ENCODE data around the gene GALNT15.

The GALNT15 gene

GRCh38 chr3:16187213-16187790 is 12.8 kb downstream of the GALNT15 start:
- DNase-seq (ENCODE audit: low read depth): no peak

GRCh38 chr3:16188071-16188470 is 13.6 kb downstream of the GALNT15 start:
- DNase-seq (ENCODE audit: low read depth): no peak

DNA sequence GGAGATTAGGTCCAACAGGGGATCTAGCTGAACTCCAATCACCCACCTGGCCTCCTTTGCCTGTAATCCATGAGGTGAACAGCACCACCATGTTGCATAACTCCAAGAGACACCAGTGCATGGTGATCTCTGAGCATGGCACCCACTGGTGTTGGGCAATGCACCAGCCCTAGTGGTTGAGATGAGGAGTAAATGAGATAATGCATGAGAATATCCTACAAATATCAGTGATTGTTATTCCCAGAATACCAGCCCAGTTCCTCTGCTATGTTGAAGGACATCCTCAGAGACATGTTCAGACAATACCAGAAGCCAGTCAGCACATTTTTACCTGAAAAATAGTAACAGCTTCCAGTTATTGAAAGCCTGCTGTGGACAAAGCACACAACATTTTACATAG is 14.7 kb downstream of the GALNT15 start:
- DNase-seq (ENCODE audit: low read depth): no peak

DNA sequence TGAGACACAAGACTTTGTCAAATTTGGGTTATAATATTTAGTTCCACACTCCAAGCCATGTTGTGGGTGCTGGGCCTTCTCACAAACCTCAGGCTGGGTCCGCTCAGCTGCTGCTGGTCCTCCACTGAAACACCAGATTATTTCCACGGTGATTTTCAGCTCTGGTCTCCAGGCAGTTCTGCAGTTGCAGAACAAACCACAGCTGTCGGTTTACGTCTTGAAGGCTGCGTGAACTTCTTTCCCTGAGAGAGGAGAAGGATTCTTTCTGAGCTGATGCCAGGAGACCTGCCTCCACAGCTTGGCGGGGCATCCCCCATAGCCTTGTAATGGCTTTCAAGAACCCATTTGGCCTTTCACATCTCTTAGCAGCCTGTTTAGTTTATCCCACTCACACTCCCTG is 16.2 kb downstream of the GALNT15 start:
- no peak for DNase-seq (ENCODE audit: low read depth)

GRCh38 chr3:16191591-16191990 is 17.1 kb downstream of the GALNT15 start:
- no peak for DNase-seq (ENCODE audit: low read depth)

GRCh38 chr3:16192176-16192811 is 17.8 kb downstream of the GALNT15 start:
- DNase-seq (ENCODE audit: low read depth): no peak

DNA sequence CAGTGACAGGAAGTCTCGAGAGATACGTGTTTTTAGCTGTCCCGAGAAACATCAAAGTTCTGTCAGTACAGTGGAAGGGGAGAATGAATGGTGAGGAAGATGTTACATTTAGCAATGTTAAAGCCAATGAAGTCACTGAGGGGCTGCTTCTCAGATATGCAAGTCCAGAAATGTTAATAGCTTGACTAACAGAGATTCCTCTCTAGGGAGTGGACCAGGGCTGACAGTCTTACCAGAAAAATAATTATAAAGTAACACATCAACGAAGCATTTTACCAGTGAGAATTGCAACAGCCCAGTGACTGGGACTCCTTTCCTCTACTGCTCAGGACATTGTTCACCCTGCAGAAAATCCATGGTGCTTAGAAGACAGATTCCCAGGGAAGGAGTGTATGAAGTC is 23.9 kb downstream of the GALNT15 start:
- DNase-seq (ENCODE audit: low read depth): no peak

- DNase-seq (ENCODE audit: low read depth): no peak
Observed at GRCh38 chr3:16199769-16200168, 25.3 kb downstream of the GALNT15 start.

DNA sequence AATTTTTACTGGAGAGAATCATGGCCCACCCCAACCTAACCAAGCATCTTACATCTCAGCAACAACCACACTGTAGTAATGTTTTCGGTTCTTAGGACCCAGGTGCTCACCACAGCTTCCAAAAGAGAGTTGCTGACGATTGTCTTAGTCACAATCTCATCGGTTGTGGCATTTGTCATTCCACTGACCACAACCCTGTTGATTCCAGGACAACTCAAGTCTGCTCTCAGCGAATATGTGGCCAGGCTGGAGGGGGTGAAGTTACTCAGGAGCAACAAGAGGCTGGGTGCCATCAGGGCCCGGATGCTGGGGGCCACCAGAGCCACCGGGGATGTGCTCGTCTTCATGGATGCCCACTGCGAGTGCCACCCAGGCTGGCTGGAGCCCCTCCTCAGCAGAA is 25.9 kb downstream of the GALNT15 start:
- peak; percentile 23 for DNase-seq (ENCODE audit: low read depth)

DNA sequence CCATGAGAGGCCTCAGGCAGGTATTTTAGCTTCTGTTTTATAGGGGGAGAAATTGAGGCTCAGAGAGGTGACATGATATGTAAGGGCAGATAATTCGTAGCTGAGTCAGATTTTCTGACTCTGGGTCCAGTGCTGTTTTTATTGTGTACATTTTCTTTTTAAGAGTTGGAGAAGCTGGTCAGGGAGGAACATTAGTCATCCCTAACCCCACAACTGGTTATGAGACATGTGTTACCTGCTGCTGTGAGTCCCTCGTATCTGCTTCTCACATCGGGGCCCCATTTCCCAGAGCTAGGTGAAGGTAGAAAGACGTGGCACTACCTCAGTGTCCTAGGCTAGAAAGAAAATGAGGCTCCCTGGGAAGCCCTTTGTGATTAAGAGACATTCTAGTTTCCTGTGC is 28.6 kb downstream of the GALNT15 start:
- DNase-seq (ENCODE audit: low read depth): no peak

DNA sequence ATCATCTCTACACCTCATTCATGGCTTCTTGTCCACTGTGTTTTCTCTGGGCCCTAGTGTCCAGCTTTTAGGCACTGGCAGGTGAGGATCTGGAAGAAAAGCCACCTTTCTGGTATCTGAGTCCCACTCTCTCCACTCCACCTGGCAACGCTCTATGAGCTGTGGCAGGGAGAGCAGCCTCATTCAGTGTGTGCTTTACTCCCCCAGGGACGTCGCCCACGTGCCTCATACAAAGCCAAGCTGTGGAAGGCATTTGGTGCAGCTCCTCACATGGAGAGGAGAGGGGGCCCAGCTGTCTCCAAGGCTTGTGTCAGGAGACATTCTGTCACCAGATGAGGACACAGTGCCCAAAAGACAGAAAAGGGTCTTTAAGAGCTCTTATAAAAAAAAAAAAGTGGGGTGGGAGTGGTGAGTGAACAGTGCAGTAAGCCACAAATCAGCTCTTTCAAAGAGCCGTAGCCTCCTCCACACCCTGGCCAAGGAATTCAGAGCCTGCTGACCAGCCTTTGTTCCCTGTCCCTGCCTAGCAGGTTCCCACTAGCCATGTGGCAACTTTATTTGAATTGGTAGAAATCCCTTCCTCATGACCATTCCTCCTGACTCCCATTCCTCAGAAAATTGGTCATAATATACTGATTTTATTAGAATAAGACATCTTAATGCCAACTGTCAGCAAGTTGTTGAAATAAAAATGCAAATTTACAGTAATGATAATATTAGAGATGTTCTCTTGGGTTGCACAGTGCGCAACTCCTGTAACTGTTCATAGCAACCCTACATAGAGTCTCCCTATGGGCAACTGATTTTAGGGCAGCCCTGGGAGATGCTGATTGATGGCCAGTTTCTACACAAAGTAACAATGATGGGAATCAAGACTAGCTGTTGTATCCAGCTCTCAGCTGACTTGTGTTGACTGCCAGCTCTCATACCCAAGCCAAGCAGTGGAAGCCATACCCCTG is 29.5 kb downstream of the GALNT15 start:
- DNase-seq (ENCODE audit: low read depth): no peak

GRCh38 chr3:16204751-16205150 is 30.3 kb downstream of the GALNT15 start:
- no peak for DNase-seq (ENCODE audit: low read depth)

DNA sequence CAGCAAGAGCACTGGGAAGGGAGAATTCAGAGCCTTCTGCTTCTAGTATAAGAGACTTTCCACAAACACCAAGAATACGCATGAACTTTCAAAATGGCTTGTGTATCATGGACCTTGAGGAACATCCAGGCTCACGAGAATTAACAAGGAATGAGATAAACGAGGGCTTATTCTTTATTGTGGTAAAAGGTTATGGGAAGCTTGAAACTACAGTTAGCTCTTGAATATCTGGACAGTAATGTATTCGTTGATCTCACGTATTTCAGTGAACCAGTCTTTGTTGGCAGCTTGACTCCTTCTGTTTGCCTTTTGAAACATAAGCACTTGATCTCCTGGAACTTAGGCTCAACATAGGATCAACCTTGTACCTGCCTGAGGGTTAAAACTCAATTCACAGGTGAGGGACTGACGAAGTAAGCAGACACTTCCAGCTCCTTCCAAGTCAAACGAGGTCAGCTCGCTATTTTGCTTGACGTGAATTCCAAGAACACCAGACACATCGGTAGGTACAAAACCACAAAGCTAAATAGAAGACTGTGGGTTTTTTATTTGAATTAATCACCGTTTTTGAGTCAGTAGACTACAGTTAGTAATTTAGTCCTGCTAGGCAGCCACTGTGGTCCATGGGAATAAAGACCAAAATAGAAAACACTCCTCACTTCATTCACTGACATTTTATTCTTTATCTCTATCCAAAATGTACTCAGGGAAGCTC is 30.8 kb downstream of the GALNT15 start:
- DNase-seq (ENCODE audit: low read depth): no peak

DNA sequence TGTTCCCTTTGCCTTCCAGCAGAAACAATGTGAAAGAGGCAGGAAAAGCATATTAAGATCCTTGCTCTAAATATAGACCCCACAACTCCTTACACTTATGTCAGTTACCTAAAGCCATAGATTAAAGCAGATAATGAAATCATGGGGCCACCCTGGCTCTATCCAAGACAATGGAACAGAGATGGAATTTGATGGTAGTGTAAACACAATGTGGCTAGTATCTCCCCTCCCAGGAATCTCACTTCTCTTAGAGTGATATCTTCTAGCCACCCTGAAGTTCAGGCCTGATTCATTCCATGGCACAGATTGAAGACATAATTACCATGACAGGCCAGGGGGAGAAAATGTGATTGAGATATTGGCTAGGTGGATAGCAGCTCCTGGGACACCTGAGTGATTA is 32.6 kb downstream of the GALNT15 start:
- DNase-seq (ENCODE audit: low read depth): no peak

DNA sequence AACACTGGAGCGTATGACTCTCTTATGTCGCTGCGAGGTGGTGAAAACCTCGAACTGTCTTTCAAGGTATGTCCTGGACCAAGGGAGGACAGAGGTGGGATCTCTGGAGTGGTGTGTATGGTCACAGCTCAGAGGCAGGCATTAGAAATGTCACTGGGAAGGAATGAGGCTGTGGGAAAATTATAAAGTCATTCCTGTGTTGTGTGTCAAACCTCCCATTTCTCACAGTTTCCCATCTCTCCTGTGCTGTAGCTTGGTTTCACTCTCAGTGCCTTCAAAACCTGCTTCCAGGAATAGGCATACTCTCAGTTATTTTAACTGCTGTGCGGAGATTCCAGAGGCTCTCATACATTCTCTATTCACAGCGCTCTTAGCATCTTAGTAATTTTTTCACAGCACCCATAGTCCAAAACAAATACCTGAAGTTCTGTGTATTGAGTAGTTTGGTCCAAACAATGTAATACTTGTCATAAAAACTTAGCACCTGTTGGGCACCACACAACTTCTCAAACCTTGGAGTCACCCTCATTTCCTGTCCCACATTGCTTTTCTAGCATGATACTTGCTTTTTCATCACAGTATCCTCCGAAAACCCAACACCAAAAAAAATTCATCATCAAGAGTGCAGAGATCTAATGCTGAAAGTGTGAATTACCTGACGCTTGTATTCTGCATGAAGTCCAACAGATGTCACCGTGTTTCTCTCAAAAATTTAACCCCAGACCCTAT is 36.9 kb downstream of the GALNT15 start:
- DNase-seq (ENCODE audit: low read depth): no peak

DNA sequence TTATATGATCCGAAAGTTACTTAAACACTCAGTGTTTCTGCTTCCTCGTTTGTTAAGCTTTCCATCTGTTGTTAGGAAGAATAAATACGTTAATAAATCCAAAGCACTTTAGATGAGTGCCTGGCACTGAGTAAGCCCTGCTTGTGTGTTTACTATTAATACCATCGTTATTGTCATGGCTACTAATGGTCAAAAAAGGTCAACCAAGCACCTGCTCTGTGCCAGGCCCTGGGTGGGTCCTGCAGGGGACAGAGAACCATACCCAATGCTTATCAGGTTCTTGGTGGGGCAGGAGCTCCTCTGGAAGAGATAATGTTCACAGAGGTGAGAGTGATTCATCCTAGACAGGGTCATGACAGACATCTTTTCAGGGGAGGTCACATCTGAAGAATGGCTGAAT is 39.9 kb downstream of the GALNT15 start:
- DNase-seq (ENCODE audit: low read depth): no peak

- DNase-seq (ENCODE audit: low read depth): no peak
Observed at GRCh38 chr3:16216373-16216935, 42.0 kb downstream of the GALNT15 start.

DNA sequence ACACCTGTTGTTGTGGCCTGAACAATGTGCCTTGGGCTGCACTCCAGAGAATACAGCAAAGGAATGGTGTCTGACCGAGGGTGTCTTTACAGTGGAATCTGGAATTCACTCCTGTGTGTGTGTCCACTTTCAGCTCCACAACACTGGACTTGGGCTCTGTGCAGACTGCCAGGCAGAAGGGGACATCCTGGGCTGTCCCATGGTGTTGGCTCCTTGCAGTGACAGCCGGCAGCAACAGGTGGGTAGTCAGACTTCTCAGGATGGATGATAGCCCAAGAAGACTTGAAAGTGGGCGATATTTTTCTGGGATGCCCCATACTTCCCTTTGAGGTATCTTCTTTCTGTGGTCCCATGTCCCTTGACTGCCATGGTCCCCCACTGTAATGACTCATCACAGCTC is 45.3 kb downstream of the GALNT15 start:
- no peak for DNase-seq (ENCODE audit: low read depth)

GRCh38 chr3:16221990-16222389 is 47.5 kb downstream of the GALNT15 start:
- no peak for DNase-seq (ENCODE audit: low read depth)

DNA sequence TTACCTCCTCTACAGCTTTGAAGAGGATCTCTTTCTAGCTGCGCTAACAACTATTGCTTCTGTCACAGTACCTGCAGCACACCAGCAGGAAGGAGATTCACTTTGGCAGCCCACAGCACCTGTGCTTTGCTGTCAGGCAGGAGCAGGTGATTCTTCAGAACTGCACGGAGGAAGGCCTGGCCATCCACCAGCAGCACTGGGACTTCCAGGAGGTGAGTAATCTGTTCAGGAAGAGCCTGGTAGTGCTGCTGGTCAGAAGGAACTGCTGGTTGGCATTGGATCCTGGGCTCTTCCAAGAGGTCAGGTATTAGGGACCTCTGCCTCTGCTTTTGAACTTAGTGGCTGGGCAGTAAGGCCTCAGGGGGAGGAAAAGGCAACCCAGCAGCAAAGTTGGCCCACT is 48.1 kb downstream of the GALNT15 start:
- DNase-seq (ENCODE audit: low read depth): no peak

- DNase-seq (ENCODE audit: low read depth): no peak
Observed at GRCh38 chr3:16224325-16224724, 49.8 kb downstream of the GALNT15 start.

Data from activated T-cell treated with anti-CD3 and anti-CD28 coated beads for 48 hours (primary cell).